H9 (cell line): ENCODE data around the gene SLC30A5. TPM values are rescaled to one million over a fixed set of nuclear protein-coding genes. Genes with fewer than 3 reads are reported as not detected.

Experiments used
- DNase-seq: peaks from one replicate; pipeline ENCODE4 v3.0.0-alpha.2; 2017
- H2AFZ ChIP-seq: one replicate; pipeline ENCODE4 v1.6.1; 2013; ENCODE audit warnings: mild to moderate bottlenecking, low read length, control low read depth, moderate library complexity
- H2AK5ac ChIP-seq: 2 replicates; pipeline ENCODE4 v1.6.1; 2013; ENCODE audit warnings: low read length, control low read depth, mixed read lengths; ENCODE audit not compliant: insufficient read length
- H2BK120ac ChIP-seq: one replicate; pipeline ENCODE4 v1.6.1; 2013; ENCODE audit warnings: low read depth, mild to moderate bottlenecking, low read length, control low read depth, inconsistent platforms; ENCODE audit not compliant: poor library complexity, severe bottlenecking
- H2BK12ac ChIP-seq: 2 replicates; pipeline ENCODE4 v1.6.1; 2013; ENCODE audit warnings: low read length, control low read depth, mixed read lengths, low read depth; ENCODE audit not compliant: insufficient read length
- H2BK15ac ChIP-seq: 2 replicates; pipeline ENCODE4 v1.6.1; 2013; ENCODE audit warnings: low read depth, low read length, control low read depth
- H2BK20ac ChIP-seq: one replicate; pipeline ENCODE4 v1.6.1; 2013; ENCODE audit warnings: low read depth, mild to moderate bottlenecking, low read length, control low read depth, inconsistent platforms; ENCODE audit not compliant: poor library complexity, severe bottlenecking
- H2BK5ac ChIP-seq: 2 replicates; pipeline ENCODE4 v1.6.1; 2013; ENCODE audit warnings: low read length, control low read depth, mixed read lengths; ENCODE audit not compliant: insufficient read length
- H3K14ac ChIP-seq: 2 replicates; pipeline ENCODE4 v1.6.1; 2013; ENCODE audit warnings: low read length, control low read depth; ENCODE audit not compliant: insufficient read depth
- H3K18ac ChIP-seq: 2 replicates; pipeline ENCODE4 v1.6.1; 2013; ENCODE audit warnings: low read depth, mild to moderate bottlenecking, mixed read lengths, low read length, control low read depth; ENCODE audit not compliant: insufficient read length
- H3K23ac ChIP-seq: 2 replicates; pipeline ENCODE4 v1.6.1; 2013; ENCODE audit warnings: low read length, control low read depth, mixed read lengths, low read depth; ENCODE audit not compliant: insufficient read length
- H3K23me2 ChIP-seq: 2 replicates; pipeline ENCODE4 v1.6.1; 2013; ENCODE audit warnings: low read depth, mild to moderate bottlenecking, mixed read lengths, low read length, control low read depth; ENCODE audit not compliant: insufficient read length, poor library complexity, severe bottlenecking
- H3K27ac ChIP-seq: 2 replicates; pipeline ENCODE4 v1.5.1; 2013; ENCODE audit warnings: low read length, control low read depth, mixed read lengths, low read depth; ENCODE audit not compliant: insufficient read length
- H3K27me3 ChIP-seq: 2 replicates; pipeline ENCODE4 v1.6.1; 2013; ENCODE audit warnings: low read length, control low read depth, inconsistent platforms; ENCODE audit not compliant: insufficient read depth
- H3K4ac ChIP-seq: 2 replicates; pipeline ENCODE4 v1.6.1; 2013; ENCODE audit warnings: low read depth, mild to moderate bottlenecking, control low read depth, inconsistent platforms, low read length, moderate library complexity
- H3K4me1 ChIP-seq: 2 replicates; pipeline ENCODE4 v1.6.1; 2013; ENCODE audit warnings: low read length, control low read depth, inconsistent platforms; ENCODE audit not compliant: insufficient read depth
- H3K4me2 ChIP-seq: 2 replicates; pipeline ENCODE4 v1.6.1; 2013; ENCODE audit warnings: low read length, control low read depth, mixed read lengths; ENCODE audit not compliant: insufficient read length, insufficient read depth
- H3K56ac ChIP-seq: 2 replicates; pipeline ENCODE4 v1.6.1; 2013; ENCODE audit warnings: low read depth, mild to moderate bottlenecking, mixed read lengths, low read length, control low read depth; ENCODE audit not compliant: insufficient read length
- H3K79me1 ChIP-seq: 2 replicates; pipeline ENCODE4 v1.6.1; 2013; ENCODE audit warnings: low read depth, mild to moderate bottlenecking, moderate library complexity, low read length, control low read depth, inconsistent platforms; ENCODE audit not compliant: insufficient read depth, poor library complexity, severe bottlenecking
- H3K79me2 ChIP-seq: 2 replicates; pipeline ENCODE4 v1.6.1; 2013; ENCODE audit warnings: low read length, control low read depth, inconsistent platforms; ENCODE audit not compliant: insufficient read depth
- H3K9ac ChIP-seq: 2 replicates; pipeline ENCODE4 v1.6.1; 2013; ENCODE audit warnings: low read length, control low read depth, mixed read lengths; ENCODE audit not compliant: insufficient read length; ENCODE audit errors: extremely low read depth
- H3K9me3 ChIP-seq: one replicate; pipeline ENCODE4 v1.6.1; 2013; ENCODE audit warnings: low read depth, low read length, inconsistent platforms; ENCODE audit not compliant: control insufficient read depth
- H3T11ph ChIP-seq: one replicate; pipeline ENCODE4 v1.6.1; 2013; ENCODE audit warnings: mild to moderate bottlenecking, low read length, control low read depth, inconsistent platforms
- H4K20me1 ChIP-seq: one replicate; pipeline ENCODE4 v1.6.1; 2013; ENCODE audit not compliant: control insufficient read depth, insufficient read length, insufficient read depth
- H4K5ac ChIP-seq: 2 replicates; pipeline ENCODE4 v1.6.1; 2013; ENCODE audit warnings: low read depth, mild to moderate bottlenecking, mixed read lengths, low read length, control low read depth; ENCODE audit not compliant: insufficient read length
- H4K8ac ChIP-seq: replicated peaks from 2 replicates; pipeline ENCODE4 v1.6.1; 2013; ENCODE audit warnings: low read length, control low read depth, mixed read lengths, low read depth; ENCODE audit not compliant: insufficient read length
- H4K91ac ChIP-seq: 2 replicates; pipeline ENCODE4 v1.6.1; 2013; ENCODE audit warnings: low read depth, mild to moderate bottlenecking, moderate library complexity, mixed read lengths, low read length, control low read depth; ENCODE audit not compliant: insufficient read length
- H3K27ac Mint-ChIP-seq, 3 experiments: 2 replicates in 2 of 3; 3 replicates in 1 of 3; pipeline ENCODE4 v1.8.0; 2020 to 2021; ENCODE audit warnings: mixed read lengths in 3 of 3, mild to moderate bottlenecking in 1 of 3, moderate library complexity in 1 of 3
- H3K27me3 Mint-ChIP-seq: 2 replicates; pipeline ENCODE4 v1.8.0; 2021; ENCODE audit warnings: low read depth, mild to moderate bottlenecking, moderate library complexity, mixed read lengths
- H3K36me3 Mint-ChIP-seq, 3 experiments: 2 replicates in 2 of 3; 3 replicates in 1 of 3; pipeline ENCODE4 v1.8.0; 2020 to 2021; ENCODE audit warnings: low read depth in 3 of 3, mixed read lengths in 3 of 3; ENCODE audit not compliant: insufficient read depth in 1 of 3
- H3K4me1 Mint-ChIP-seq, 2 experiments: 2 replicates each; pipeline ENCODE4 v1.8.0; 2020; ENCODE audit warnings: mixed read lengths in 2 of 2
- H3K4me3 Mint-ChIP-seq, 2 experiments: 2 replicates in 1 of 2; 3 replicates in 1 of 2; pipeline ENCODE4 v1.8.0; 2020 to 2021; ENCODE audit warnings: mild to moderate bottlenecking in 2 of 2, mixed read lengths in 2 of 2, moderate library complexity in 1 of 2
- H3K9me3 Mint-ChIP-seq, 2 experiments: 2 replicates in 1 of 2; 3 replicates in 1 of 2; pipeline ENCODE4 v1.8.0; 2020; ENCODE audit warnings: mild to moderate bottlenecking in 2 of 2, mixed read lengths in 2 of 2, moderate library complexity in 1 of 2
- WGBS: extraction: QIAGEN DNeasy Blood & Tissue Kit; methylation state at CpG from one replicate; pipeline ENCODE4 v1.1.7; 2013; ENCODE audit warnings: missing lambda C conversion rate, low lambda C conversion rate, mixed read lengths; ENCODE audit not compliant: insufficient read length; ENCODE audit errors: extremely low coverage; 5-methylcytosine and 5-hydroxymethylcytosine counted together
- total RNA-seq: library from RNA; stranded (reverse); gene quantifications from 2 replicates; pipeline ENCODE4 v1.2.1, GENCODE V29; 2021
- TF ChIP-seq, protein P1 (sequence below): fragments of 200-600 bp; sonication (generic); conservative IDR thresholded peaks from 3 replicates; pipeline ENCODE4 v1.8.0; 2021; ENCODE audit warnings: antibody characterized with exemption, mild to moderate bottlenecking

SLC30A5 gene
- total RNA-seq, 1 experiment from 2014 or later, result 33.7 TPM

DNA sequence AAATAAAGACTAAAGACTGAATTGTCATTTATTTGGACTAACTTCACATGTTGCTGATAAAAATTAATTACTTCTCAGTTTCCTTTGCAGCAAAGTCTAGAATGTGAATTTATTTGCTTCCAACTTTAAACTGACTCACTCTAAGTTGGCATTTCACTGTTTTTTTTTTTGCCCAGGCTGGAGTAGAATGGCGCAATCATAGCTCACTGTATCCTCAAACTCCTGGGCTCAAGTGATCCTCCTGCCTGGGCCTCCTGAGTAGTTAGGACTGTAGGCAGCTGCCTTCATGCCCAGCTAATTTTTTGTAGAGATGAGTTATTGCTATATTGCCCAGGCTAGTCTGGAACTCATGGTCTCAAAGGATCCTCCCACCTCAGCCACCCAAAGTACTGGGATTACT is 76.7 kb downstream of the SLC30A5 start:
- Mint-ChIP-seq H3K27ac (peak overlapping the region in 2 of 3 experiments; percentile 47 to 89; a peak in 3 of 7 replicates), H3K36me3 (peaks cover 70 to 81% (median 77%) of the 10 kb centered on the region in 3 experiments), H3K27me3 (no peaks in the 10 kb centered on the region), H3K4me1 (peaks cover 27 to 33% of the 10 kb centered on the region in 2 experiments), H3K4me3 (no peak overlapping the region), H3K9me3 (no peaks in the 10 kb centered on the region; a peak in 1 of 5 replicates)
- Histone ChIP-seq H4K5ac (no peak overlapping the region), H3K18ac (no peak overlapping the region), H4K8ac (no peak overlapping the region), H2BK120ac (no peak overlapping the region), H2BK5ac (no peak overlapping the region), H3T11ph (no peak overlapping the region), H2AK5ac (no peak overlapping the region), H3K4me2 (no peak overlapping the region), H4K91ac (no peak overlapping the region), H3K23me2 (peaks cover 4% of the 10 kb centered on the region), H3K9me3 (no peaks in the 10 kb centered on the region), H3K79me1 (peaks cover 12% of the 10 kb centered on the region), H3K27ac (no peak overlapping the region), H3K9ac (no peak overlapping the region), H3K14ac (no peak overlapping the region), H3K56ac (no peak overlapping the region), H2BK12ac (no peak overlapping the region), H3K79me2 (peaks cover 9% of the 10 kb centered on the region; the same call in 1 of the 2 replicates), H2AFZ (no peak overlapping the region), H3K27me3 (no peaks in the 10 kb centered on the region), H4K20me1 (no peaks in the 10 kb centered on the region), H3K4me1 (no peaks in the 10 kb centered on the region), H3K4ac (no peak overlapping the region), H2BK15ac (no peak overlapping the region), H2BK20ac (no peak overlapping the region), H3K23ac (no peak overlapping the region)
- TF ChIP-seq, protein P1, sequence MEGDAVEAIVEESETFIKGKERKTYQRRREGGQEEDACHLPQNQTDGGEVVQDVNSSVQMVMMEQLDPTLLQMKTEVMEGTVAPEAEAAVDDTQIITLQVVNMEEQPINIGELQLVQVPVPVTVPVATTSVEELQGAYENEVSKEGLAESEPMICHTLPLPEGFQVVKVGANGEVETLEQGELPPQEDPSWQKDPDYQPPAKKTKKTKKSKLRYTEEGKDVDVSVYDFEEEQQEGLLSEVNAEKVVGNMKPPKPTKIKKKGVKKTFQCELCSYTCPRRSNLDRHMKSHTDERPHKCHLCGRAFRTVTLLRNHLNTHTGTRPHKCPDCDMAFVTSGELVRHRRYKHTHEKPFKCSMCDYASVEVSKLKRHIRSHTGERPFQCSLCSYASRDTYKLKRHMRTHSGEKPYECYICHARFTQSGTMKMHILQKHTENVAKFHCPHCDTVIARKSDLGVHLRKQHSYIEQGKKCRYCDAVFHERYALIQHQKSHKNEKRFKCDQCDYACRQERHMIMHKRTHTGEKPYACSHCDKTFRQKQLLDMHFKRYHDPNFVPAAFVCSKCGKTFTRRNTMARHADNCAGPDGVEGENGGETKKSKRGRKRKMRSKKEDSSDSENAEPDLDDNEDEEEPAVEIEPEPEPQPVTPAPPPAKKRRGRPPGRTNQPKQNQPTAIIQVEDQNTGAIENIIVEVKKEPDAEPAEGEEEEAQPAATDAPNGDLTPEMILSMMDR, result no peak
- no CpG with 5 or more reads among the region's 1 CpG for WGBS
- DNase-seq, result no peak
